KOPT-K1 (cell line): Measurements from ENCODE around the gene LAMB1.
"Not testable (repeated sequence)": the region's sequence is repeated elsewhere in the genome, so short reads cannot be mapped to it uniquely, and the experiment has no call there.

Experiments used
- H3K27ac ChIP-seq: fragments of 200-600 bp; sonication (generic); 2 replicates; pipeline ENCODE4 v1.5.1; 2016; ENCODE audit warnings: antibody characterized with exemption, mild to moderate bottlenecking, low read depth, low read length; ENCODE audit not compliant: poor library complexity, severe bottlenecking
- H3K36me3 ChIP-seq: fragments of 200-600 bp; sonication (generic); 2 replicates; pipeline ENCODE4 v1.5.1; 2017; ENCODE audit warnings: antibody characterized with exemption, mild to moderate bottlenecking, low read length, moderate library complexity; ENCODE audit not compliant: insufficient read depth
- H3K9me3 ChIP-seq: fragments of 200-600 bp; sonication (generic); 2 replicates; pipeline ENCODE4 v1.5.1; 2017; ENCODE audit warnings: antibody characterized with exemption, low read length, mild to moderate bottlenecking; ENCODE audit not compliant: insufficient read depth, poor library complexity, severe bottlenecking

Gene LAMB1

DNA sequence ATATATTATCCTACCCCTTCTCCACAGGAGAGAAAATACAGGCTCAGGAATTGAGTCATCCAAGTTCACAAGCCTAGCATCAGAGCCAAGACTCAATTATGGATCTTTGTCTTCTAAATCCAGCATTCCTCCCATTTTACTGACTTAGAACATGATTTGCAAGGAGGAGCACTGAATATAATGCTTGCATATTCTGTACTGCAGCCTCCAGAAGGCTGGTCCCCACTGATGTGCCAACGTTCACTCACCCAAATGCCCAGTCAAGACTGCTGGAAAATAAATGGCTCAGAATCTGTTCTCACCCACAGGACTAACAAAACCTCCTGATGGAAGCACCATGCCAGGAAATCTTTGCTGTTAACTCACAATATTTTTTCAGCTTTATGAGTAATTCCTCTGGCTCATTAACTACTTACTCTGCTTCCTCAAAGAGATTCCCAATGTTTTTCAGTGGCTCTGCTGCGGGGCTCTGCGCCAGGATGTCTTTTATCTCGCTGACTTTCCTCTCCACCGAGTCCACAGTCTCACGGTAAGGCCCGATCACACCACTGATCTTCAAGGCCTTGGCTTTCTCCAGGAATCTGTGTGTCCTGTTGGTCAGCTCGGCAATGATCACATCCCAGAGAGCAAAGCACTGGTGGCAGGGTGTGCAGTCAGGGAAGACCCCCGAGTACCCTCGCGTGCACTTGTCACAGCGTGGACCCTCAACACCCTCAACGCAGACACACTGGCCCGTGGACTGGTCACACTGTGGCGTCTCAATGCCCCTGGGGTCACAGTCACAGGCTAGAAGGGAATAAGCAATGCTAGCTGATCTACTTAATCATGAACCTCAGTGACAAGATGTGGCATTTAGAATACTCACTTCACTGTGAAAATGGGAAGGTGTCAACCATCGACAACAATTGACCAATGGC is 63.1 kb downstream of the LAMB1 start:
- Histone ChIP-seq H3K36me3 (peaks cover 13% of the 10 kb centered on the region; the same call in 1 of the 2 replicates), H3K9me3 (no peaks in the 10 kb centered on the region), H3K27ac (no peak overlapping the region)

DNA sequence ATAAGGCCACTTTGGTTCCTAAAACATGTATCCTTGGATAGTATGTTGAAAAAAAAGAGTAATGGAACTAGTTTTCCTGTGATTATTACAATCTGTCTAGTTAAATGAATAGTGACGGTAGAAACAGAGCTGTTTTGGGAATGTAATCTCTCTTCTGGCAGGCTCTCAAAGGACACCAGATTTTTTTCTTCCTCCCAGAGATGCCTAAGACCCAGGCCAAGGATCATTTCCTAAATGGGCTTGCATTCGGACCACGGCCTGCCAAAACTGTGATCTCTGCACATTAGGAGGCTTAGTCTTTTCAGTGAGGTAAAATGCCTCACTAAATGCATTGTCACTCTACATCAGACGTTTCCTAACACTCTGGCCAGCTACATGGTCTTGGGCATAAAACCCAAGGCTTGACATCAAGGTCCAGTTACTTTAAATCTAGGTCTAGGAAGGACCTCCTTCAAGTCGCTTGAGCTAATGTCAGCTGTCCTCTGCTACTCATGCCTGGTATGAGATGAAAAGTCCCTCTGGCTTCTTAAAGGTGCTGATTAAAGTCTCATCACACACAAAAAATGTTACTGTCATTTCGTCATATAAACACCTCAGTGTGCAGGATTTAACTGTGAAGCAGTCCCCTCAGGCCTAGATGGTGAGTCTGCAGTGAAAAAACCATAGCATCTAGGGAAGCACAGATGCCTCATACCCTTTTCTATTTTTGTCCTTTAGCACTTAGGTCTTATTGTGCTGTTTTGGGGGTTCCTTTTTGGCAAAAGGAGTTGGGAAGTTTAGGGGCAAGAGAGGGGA is 64.3 kb downstream of the LAMB1 start:
- no peaks in the 10 kb centered on the region for H3K9me3 ChIP-seq
- H3K36me3 ChIP-seq, result peaks cover 13% of the 10 kb centered on the region
- no peak overlapping the region for H3K27ac ChIP-seq

- Histone ChIP-seq H3K27ac (no peak overlapping the region), H3K36me3 (peaks cover 18% of the 10 kb centered on the region), H3K9me3 (no peaks in the 10 kb centered on the region)
These were observed 65.4 kb downstream of the LAMB1 start for GRCh38 chr7:107937531-107937930.

DNA sequence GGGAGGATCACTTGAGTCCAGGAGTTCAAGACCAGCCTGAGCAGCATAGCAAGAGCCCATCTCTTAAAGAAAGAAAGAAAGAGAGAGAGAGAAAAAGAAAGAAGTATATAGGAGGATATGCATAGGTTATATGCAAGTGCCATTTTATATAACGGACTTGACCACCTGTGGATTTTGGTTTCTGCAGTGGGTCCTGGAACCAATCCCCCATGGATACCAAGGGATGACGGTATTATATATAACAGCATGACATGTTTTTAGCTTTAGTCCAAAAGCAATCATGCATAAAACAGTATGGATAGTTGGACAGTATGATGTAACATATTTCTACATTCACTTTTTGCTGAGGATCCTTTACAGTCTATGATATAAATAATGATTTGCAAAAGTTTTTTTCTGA is 66.6 kb downstream of the LAMB1 start:
- H3K27ac ChIP-seq, result no peak overlapping the region
- H3K36me3 ChIP-seq, result peaks cover 30% of the 10 kb centered on the region

GRCh38 chr7:107934991-107935770 is 67.8 kb downstream of the LAMB1 start:
- Histone ChIP-seq H3K9me3 (no peaks in the 10 kb centered on the region), H3K36me3 (peaks cover 34% of the 10 kb centered on the region), H3K27ac (no peak overlapping the region)

More for the DNA sequence above, 66.6 kb downstream of the LAMB1 start:
- no peaks in the 10 kb centered on the region for H3K9me3 ChIP-seq

DNA sequence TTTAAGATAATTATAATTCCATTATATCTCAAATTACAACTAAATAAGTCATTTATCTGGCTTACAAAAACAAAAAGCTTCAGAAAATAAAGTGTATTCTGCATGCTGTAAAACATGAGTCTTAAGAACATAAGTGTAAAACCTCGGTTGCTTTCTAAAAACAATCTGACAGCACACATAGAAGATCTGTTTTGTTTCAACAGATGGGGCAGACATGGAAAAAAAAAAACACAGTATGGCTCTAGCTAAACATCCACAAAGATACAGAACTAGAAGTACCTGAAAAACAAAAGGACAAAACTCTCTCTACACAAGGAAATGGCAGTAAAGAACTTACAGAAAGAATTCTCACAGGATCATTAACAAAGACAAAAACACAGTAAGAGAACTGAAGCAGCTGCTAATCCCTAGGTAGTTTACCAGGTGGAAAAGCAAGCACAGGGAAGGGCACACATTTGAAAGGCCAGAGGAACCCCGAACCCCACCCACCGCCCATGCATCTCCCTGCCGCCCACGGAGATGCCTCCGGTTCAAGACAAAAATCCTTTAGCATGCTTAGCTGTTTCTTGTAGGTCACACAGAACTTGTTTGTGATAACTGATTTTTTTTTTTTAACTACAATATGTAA is 69.5 kb downstream of the LAMB1 start:
- Histone ChIP-seq H3K36me3 (peaks cover 33% of the 10 kb centered on the region), H3K9me3 (no peaks in the 10 kb centered on the region), H3K27ac (no peak overlapping the region)

DNA sequence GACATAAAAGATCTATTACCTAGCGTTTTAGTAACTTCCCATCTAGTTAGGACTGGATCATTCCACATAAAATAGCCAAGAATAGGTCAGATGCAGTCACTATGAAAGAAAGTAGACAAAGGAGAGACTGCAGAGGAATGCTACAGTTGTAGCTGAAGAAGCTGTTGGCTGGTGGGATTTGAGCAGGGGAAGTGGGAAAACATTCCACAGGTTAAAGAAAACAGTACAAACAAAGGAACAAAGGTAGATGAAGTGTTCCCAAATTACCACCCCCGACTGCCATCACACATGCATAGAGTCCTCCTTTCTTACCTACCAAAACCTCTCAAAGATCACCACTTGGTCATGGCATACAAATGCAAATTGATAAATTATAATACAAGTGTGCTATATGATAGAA is 70.2 kb downstream of the LAMB1 start:
- peaks cover 39% of the 10 kb centered on the region for H3K36me3 ChIP-seq
- no peak overlapping the region for H3K27ac ChIP-seq
- H3K9me3 ChIP-seq, result no peaks in the 10 kb centered on the region

GRCh38 chr7:107931740-107932515 is 71.0 kb downstream of the LAMB1 start:
- Histone ChIP-seq H3K9me3 (no peaks in the 10 kb centered on the region), H3K27ac (no peak overlapping the region), H3K36me3 (peaks cover 47% of the 10 kb centered on the region)

- no peaks in the 10 kb centered on the region for H3K9me3 ChIP-seq
- H3K36me3 ChIP-seq, result peaks cover 74% of the 10 kb centered on the region
- no peak overlapping the region for H3K27ac ChIP-seq
These were observed 76.5 kb downstream of the LAMB1 start for GRCh38 chr7:107926481-107926880.

GRCh38 chr7:107924841-107925504 is 78.0 kb downstream of the LAMB1 start:
- H3K36me3 ChIP-seq, result peaks cover 78% of the 10 kb centered on the region
- no peaks in the 10 kb centered on the region for H3K9me3 ChIP-seq
- H3K27ac ChIP-seq, result peak overlapping the region; percentile 11

- Histone ChIP-seq H3K27ac (no peak overlapping the region), H3K36me3 (peaks cover 86% of the 10 kb centered on the region)
These were observed 80.1 kb downstream of the LAMB1 start for GRCh38 chr7:107922886-107923285.

GRCh38 chr7:107921826-107922225 is 81.1 kb downstream of the LAMB1 start:
- H3K36me3 ChIP-seq, result peaks cover 88% of the 10 kb centered on the region
- H3K9me3 ChIP-seq, H3K27ac ChIP-seq: not testable (repeated sequence)

More at GRCh38 chr7:107922886-107923285, 80.1 kb downstream of the LAMB1 start:
- H3K9me3 ChIP-seq, result no peaks in the 10 kb centered on the region

GRCh38 chr7:107920048-107920772 is 82.8 kb downstream of the LAMB1 start:
- Histone ChIP-seq H3K36me3 (peaks cover 89% of the 10 kb centered on the region), H3K9me3 (no peaks in the 10 kb centered on the region), H3K27ac (no peak overlapping the region)
